D721Med (cell line): Measurements from ENCODE around the gene PDHB.

Experiments used
- DNase-seq: peaks from one replicate; pipeline ENCODE4 v3.0.0; 2011; ENCODE audit warnings: low spot score; ENCODE audit not compliant: insufficient read length
- FAIRE-seq: peaks from 2 replicates; lab custom pipeline; 2011; peaks lifted over from hg19 to GRCh38; lab: Jason Lieb, UNC
- TF ChIP-seq, protein P1 (sequence below): IDR thresholded peaks from 2 replicates; pipeline ENCODE4 v1.5.1; 2012; ENCODE audit warnings: mild to moderate bottlenecking, control low read depth; ENCODE audit not compliant: insufficient read depth; ENCODE audit errors: missing control alignments

Gene PDHB

DNA sequence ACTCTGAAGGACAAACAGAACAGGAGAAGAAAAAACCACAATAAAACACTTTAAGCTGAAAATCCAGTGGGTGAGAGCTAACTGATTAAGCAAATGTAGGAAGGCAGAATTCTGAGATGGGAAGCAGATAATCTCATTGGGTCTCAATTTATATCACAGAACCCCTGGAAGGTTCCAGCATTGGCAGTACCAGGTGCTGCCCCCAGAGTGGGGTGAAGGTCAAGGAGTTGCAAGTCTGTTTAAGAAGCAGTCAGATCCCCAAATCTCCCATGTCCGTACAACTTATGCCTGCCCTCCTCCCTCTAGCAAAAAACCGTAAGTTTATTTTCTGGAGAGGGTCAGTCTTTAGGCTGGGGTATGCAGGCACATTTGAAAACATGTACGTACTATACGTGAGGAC, 55.9 kb downstream of the PDHB start:
- FAIRE-seq: no peak
- DNase-seq: no peak
- TF ChIP-seq, protein P1, sequence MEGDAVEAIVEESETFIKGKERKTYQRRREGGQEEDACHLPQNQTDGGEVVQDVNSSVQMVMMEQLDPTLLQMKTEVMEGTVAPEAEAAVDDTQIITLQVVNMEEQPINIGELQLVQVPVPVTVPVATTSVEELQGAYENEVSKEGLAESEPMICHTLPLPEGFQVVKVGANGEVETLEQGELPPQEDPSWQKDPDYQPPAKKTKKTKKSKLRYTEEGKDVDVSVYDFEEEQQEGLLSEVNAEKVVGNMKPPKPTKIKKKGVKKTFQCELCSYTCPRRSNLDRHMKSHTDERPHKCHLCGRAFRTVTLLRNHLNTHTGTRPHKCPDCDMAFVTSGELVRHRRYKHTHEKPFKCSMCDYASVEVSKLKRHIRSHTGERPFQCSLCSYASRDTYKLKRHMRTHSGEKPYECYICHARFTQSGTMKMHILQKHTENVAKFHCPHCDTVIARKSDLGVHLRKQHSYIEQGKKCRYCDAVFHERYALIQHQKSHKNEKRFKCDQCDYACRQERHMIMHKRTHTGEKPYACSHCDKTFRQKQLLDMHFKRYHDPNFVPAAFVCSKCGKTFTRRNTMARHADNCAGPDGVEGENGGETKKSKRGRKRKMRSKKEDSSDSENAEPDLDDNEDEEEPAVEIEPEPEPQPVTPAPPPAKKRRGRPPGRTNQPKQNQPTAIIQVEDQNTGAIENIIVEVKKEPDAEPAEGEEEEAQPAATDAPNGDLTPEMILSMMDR: no peak
